KOPT-K1 (cell line): ENCODE data around the gene ERMARD.

Source experiments
- H3K27ac ChIP-seq: fragments of 200-600 bp; sonication (generic); 2 replicates; pipeline ENCODE4 v1.5.1; 2016; ENCODE audit warnings: antibody characterized with exemption, mild to moderate bottlenecking, low read depth, low read length; ENCODE audit not compliant: poor library complexity, severe bottlenecking
- H3K36me3 ChIP-seq: fragments of 200-600 bp; sonication (generic); 2 replicates; pipeline ENCODE4 v1.5.1; 2017; ENCODE audit warnings: antibody characterized with exemption, mild to moderate bottlenecking, low read length, moderate library complexity; ENCODE audit not compliant: insufficient read depth
- H3K9me3 ChIP-seq: fragments of 200-600 bp; sonication (generic); 2 replicates; pipeline ENCODE4 v1.5.1; 2017; ENCODE audit warnings: antibody characterized with exemption, low read length, mild to moderate bottlenecking; ENCODE audit not compliant: insufficient read depth, poor library complexity, severe bottlenecking

ERMARD gene

GRCh38 chr6:169810066-169810989 lies 58.9 kb downstream of the ERMARD start:
- Histone ChIP-seq H3K27ac (no peak overlapping the region), H3K9me3 (peaks cover 24% of the 10 kb centered on the region), H3K36me3 (no peaks in the 10 kb centered on the region)

- Histone ChIP-seq H3K27ac (no peak overlapping the region), H3K36me3 (no peaks in the 10 kb centered on the region), H3K9me3 (peaks cover 31% of the 10 kb centered on the region)
Measured at GRCh38 chr6:169811072-169811471, 59.6 kb downstream of the ERMARD start.

GRCh38 chr6:169811521-169812256 lies 60.3 kb downstream of the ERMARD start:
- H3K27ac ChIP-seq: no peak overlapping the region
- H3K36me3 ChIP-seq: no peaks in the 10 kb centered on the region
- peaks cover 35% of the 10 kb centered on the region for H3K9me3 ChIP-seq

GRCh38 chr6:169812257-169812644 lies 60.8 kb downstream of the ERMARD start:
- peaks cover 35% of the 10 kb centered on the region for H3K9me3 ChIP-seq
- H3K27ac ChIP-seq: no peak overlapping the region

GRCh38 chr6:169813969-169814368 lies 62.5 kb downstream of the ERMARD start:
- no peaks in the 10 kb centered on the region for H3K36me3 ChIP-seq
- no peak overlapping the region for H3K27ac ChIP-seq
- H3K9me3 ChIP-seq: peaks cover 35% of the 10 kb centered on the region

More at GRCh38 chr6:169812257-169812644, 60.8 kb downstream of the ERMARD start:
- no peaks in the 10 kb centered on the region for H3K36me3 ChIP-seq

- H3K9me3 ChIP-seq: peaks cover 35% of the 10 kb centered on the region
- no peak overlapping the region for H3K27ac ChIP-seq
Measured at GRCh38 chr6:169816054-169816453, 64.6 kb downstream of the ERMARD start.

GRCh38 chr6:169816975-169817374 lies 65.6 kb downstream of the ERMARD start:
- H3K36me3 ChIP-seq: no peaks in the 10 kb centered on the region
- peaks cover 35% of the 10 kb centered on the region for H3K9me3 ChIP-seq
- H3K27ac ChIP-seq: no peak overlapping the region

More at GRCh38 chr6:169816054-169816453, 64.6 kb downstream of the ERMARD start:
- H3K36me3 ChIP-seq: no peaks in the 10 kb centered on the region

GRCh38 chr6:169820358-169820757 lies 68.9 kb downstream of the ERMARD start:
- Histone ChIP-seq H3K9me3 (peaks cover 11% of the 10 kb centered on the region), H3K27ac (no peak overlapping the region), H3K36me3 (no peaks in the 10 kb centered on the region)

- Histone ChIP-seq H3K9me3 (peaks cover 15% of the 10 kb centered on the region), H3K27ac (no peak overlapping the region), H3K36me3 (no peaks in the 10 kb centered on the region)
Measured at GRCh38 chr6:169824021-169824420, 72.6 kb downstream of the ERMARD start.

GRCh38 chr6:169824848-169825557 lies 73.6 kb downstream of the ERMARD start:
- no peak overlapping the region for H3K27ac ChIP-seq
- peaks cover 15% of the 10 kb centered on the region for H3K9me3 ChIP-seq
- H3K36me3 ChIP-seq: no peaks in the 10 kb centered on the region

GRCh38 chr6:169825558-169826225 lies 74.3 kb downstream of the ERMARD start:
- H3K9me3 ChIP-seq: peaks cover 15% of the 10 kb centered on the region
- no peak overlapping the region for H3K27ac ChIP-seq
- no peaks in the 10 kb centered on the region for H3K36me3 ChIP-seq

GRCh38 chr6:169826697-169827096 lies 75.3 kb downstream of the ERMARD start:
- no peaks in the 10 kb centered on the region for H3K36me3 ChIP-seq
- peaks cover 15% of the 10 kb centered on the region for H3K9me3 ChIP-seq

GRCh38 chr6:169827290-169827717 lies 75.9 kb downstream of the ERMARD start:
- no peaks in the 10 kb centered on the region for H3K36me3 ChIP-seq
- H3K9me3 ChIP-seq: peaks cover 15% of the 10 kb centered on the region
- H3K27ac ChIP-seq: no peak overlapping the region

More at GRCh38 chr6:169826697-169827096, 75.3 kb downstream of the ERMARD start:
- no peak overlapping the region for H3K27ac ChIP-seq

GRCh38 chr6:169828176-169828575 lies 76.8 kb downstream of the ERMARD start:
- H3K27ac ChIP-seq: no peak overlapping the region
- no peaks in the 10 kb centered on the region for H3K36me3 ChIP-seq
- peaks cover 15% of the 10 kb centered on the region for H3K9me3 ChIP-seq
